Cerebellar cortex (tissue), 1 donor: ENCODE data around the gene RPL28.

Experiments used
- DNase-seq: peaks from one replicate; pipeline ENCODE4 v3.0.0-alpha.2; 2015; ENCODE audit warnings: low spot score

RPL28 gene

GRCh38 chr19:55451163-55451964 lies 65.6 kb downstream of the RPL28 start:
- DNase-seq, result no peak

GRCh38 chr19:55451965-55452748 lies 66.4 kb downstream of the RPL28 start:
- peak; percentile 62 for DNase-seq
